H9 (cell line): ENCODE results near the gene HAUS8. TPM values are rescaled to one million over a fixed set of nuclear protein-coding genes. Genes with fewer than 3 reads are reported as not detected.

Source experiments
- DNase-seq: peaks from one replicate; pipeline ENCODE4 v3.0.0-alpha.2; 2017
- H2AFZ ChIP-seq: one replicate; pipeline ENCODE4 v1.6.1; 2013; ENCODE audit warnings: mild to moderate bottlenecking, low read length, control low read depth, moderate library complexity
- H2AK5ac ChIP-seq: 2 replicates; pipeline ENCODE4 v1.6.1; 2013; ENCODE audit warnings: low read length, control low read depth, mixed read lengths; ENCODE audit not compliant: insufficient read length
- H2BK120ac ChIP-seq: one replicate; pipeline ENCODE4 v1.6.1; 2013; ENCODE audit warnings: low read depth, mild to moderate bottlenecking, low read length, control low read depth, inconsistent platforms; ENCODE audit not compliant: poor library complexity, severe bottlenecking
- H2BK12ac ChIP-seq: 2 replicates; pipeline ENCODE4 v1.6.1; 2013; ENCODE audit warnings: low read length, control low read depth, mixed read lengths, low read depth; ENCODE audit not compliant: insufficient read length
- H2BK15ac ChIP-seq: 2 replicates; pipeline ENCODE4 v1.6.1; 2013; ENCODE audit warnings: low read depth, low read length, control low read depth
- H2BK20ac ChIP-seq: one replicate; pipeline ENCODE4 v1.6.1; 2013; ENCODE audit warnings: low read depth, mild to moderate bottlenecking, low read length, control low read depth, inconsistent platforms; ENCODE audit not compliant: poor library complexity, severe bottlenecking
- H2BK5ac ChIP-seq: 2 replicates; pipeline ENCODE4 v1.6.1; 2013; ENCODE audit warnings: low read length, control low read depth, mixed read lengths; ENCODE audit not compliant: insufficient read length
- H3K14ac ChIP-seq: 2 replicates; pipeline ENCODE4 v1.6.1; 2013; ENCODE audit warnings: low read length, control low read depth; ENCODE audit not compliant: insufficient read depth
- H3K18ac ChIP-seq: 2 replicates; pipeline ENCODE4 v1.6.1; 2013; ENCODE audit warnings: low read depth, mild to moderate bottlenecking, mixed read lengths, low read length, control low read depth; ENCODE audit not compliant: insufficient read length
- H3K23ac ChIP-seq: 2 replicates; pipeline ENCODE4 v1.6.1; 2013; ENCODE audit warnings: low read length, control low read depth, mixed read lengths, low read depth; ENCODE audit not compliant: insufficient read length
- H3K23me2 ChIP-seq: 2 replicates; pipeline ENCODE4 v1.6.1; 2013; ENCODE audit warnings: low read depth, mild to moderate bottlenecking, mixed read lengths, low read length, control low read depth; ENCODE audit not compliant: insufficient read length, poor library complexity, severe bottlenecking
- H3K27ac ChIP-seq: 2 replicates; pipeline ENCODE4 v1.5.1; 2013; ENCODE audit warnings: low read length, control low read depth, mixed read lengths, low read depth; ENCODE audit not compliant: insufficient read length
- H3K27me3 ChIP-seq: 2 replicates; pipeline ENCODE4 v1.6.1; 2013; ENCODE audit warnings: low read length, control low read depth, inconsistent platforms; ENCODE audit not compliant: insufficient read depth
- H3K4ac ChIP-seq: 2 replicates; pipeline ENCODE4 v1.6.1; 2013; ENCODE audit warnings: low read depth, mild to moderate bottlenecking, control low read depth, inconsistent platforms, low read length, moderate library complexity
- H3K4me1 ChIP-seq: 2 replicates; pipeline ENCODE4 v1.6.1; 2013; ENCODE audit warnings: low read length, control low read depth, inconsistent platforms; ENCODE audit not compliant: insufficient read depth
- H3K4me2 ChIP-seq: 2 replicates; pipeline ENCODE4 v1.6.1; 2013; ENCODE audit warnings: low read length, control low read depth, mixed read lengths; ENCODE audit not compliant: insufficient read length, insufficient read depth
- H3K56ac ChIP-seq: 2 replicates; pipeline ENCODE4 v1.6.1; 2013; ENCODE audit warnings: low read depth, mild to moderate bottlenecking, mixed read lengths, low read length, control low read depth; ENCODE audit not compliant: insufficient read length
- H3K79me1 ChIP-seq: 2 replicates; pipeline ENCODE4 v1.6.1; 2013; ENCODE audit warnings: low read depth, mild to moderate bottlenecking, moderate library complexity, low read length, control low read depth, inconsistent platforms; ENCODE audit not compliant: insufficient read depth, poor library complexity, severe bottlenecking
- H3K79me2 ChIP-seq: 2 replicates; pipeline ENCODE4 v1.6.1; 2013; ENCODE audit warnings: low read length, control low read depth, inconsistent platforms; ENCODE audit not compliant: insufficient read depth
- H3K9ac ChIP-seq: 2 replicates; pipeline ENCODE4 v1.6.1; 2013; ENCODE audit warnings: low read length, control low read depth, mixed read lengths; ENCODE audit not compliant: insufficient read length; ENCODE audit errors: extremely low read depth
- H3K9me3 ChIP-seq: one replicate; pipeline ENCODE4 v1.6.1; 2013; ENCODE audit warnings: low read depth, low read length, inconsistent platforms; ENCODE audit not compliant: control insufficient read depth
- H3T11ph ChIP-seq: one replicate; pipeline ENCODE4 v1.6.1; 2013; ENCODE audit warnings: mild to moderate bottlenecking, low read length, control low read depth, inconsistent platforms
- H4K20me1 ChIP-seq: one replicate; pipeline ENCODE4 v1.6.1; 2013; ENCODE audit not compliant: control insufficient read depth, insufficient read length, insufficient read depth
- H4K5ac ChIP-seq: 2 replicates; pipeline ENCODE4 v1.6.1; 2013; ENCODE audit warnings: low read depth, mild to moderate bottlenecking, mixed read lengths, low read length, control low read depth; ENCODE audit not compliant: insufficient read length
- H4K8ac ChIP-seq: replicated peaks from 2 replicates; pipeline ENCODE4 v1.6.1; 2013; ENCODE audit warnings: low read length, control low read depth, mixed read lengths, low read depth; ENCODE audit not compliant: insufficient read length
- H4K91ac ChIP-seq: 2 replicates; pipeline ENCODE4 v1.6.1; 2013; ENCODE audit warnings: low read depth, mild to moderate bottlenecking, moderate library complexity, mixed read lengths, low read length, control low read depth; ENCODE audit not compliant: insufficient read length
- H3K27ac Mint-ChIP-seq, 3 experiments: 2 replicates in 2 of 3; 3 replicates in 1 of 3; pipeline ENCODE4 v1.8.0; 2020 to 2021; ENCODE audit warnings: mixed read lengths in 3 of 3, mild to moderate bottlenecking in 1 of 3, moderate library complexity in 1 of 3
- H3K27me3 Mint-ChIP-seq: 2 replicates; pipeline ENCODE4 v1.8.0; 2021; ENCODE audit warnings: low read depth, mild to moderate bottlenecking, moderate library complexity, mixed read lengths
- H3K36me3 Mint-ChIP-seq, 3 experiments: 2 replicates in 2 of 3; 3 replicates in 1 of 3; pipeline ENCODE4 v1.8.0; 2020 to 2021; ENCODE audit warnings: low read depth in 3 of 3, mixed read lengths in 3 of 3; ENCODE audit not compliant: insufficient read depth in 1 of 3
- H3K4me1 Mint-ChIP-seq, 2 experiments: 2 replicates each; pipeline ENCODE4 v1.8.0; 2020; ENCODE audit warnings: mixed read lengths in 2 of 2
- H3K4me3 Mint-ChIP-seq, 2 experiments: 2 replicates in 1 of 2; 3 replicates in 1 of 2; pipeline ENCODE4 v1.8.0; 2020 to 2021; ENCODE audit warnings: mild to moderate bottlenecking in 2 of 2, mixed read lengths in 2 of 2, moderate library complexity in 1 of 2
- H3K9me3 Mint-ChIP-seq, 2 experiments: 2 replicates in 1 of 2; 3 replicates in 1 of 2; pipeline ENCODE4 v1.8.0; 2020; ENCODE audit warnings: mild to moderate bottlenecking in 2 of 2, mixed read lengths in 2 of 2, moderate library complexity in 1 of 2
- WGBS: extraction: QIAGEN DNeasy Blood & Tissue Kit; methylation state at CpG from one replicate; pipeline ENCODE4 v1.1.7; 2013; ENCODE audit warnings: missing lambda C conversion rate, low lambda C conversion rate, mixed read lengths; ENCODE audit not compliant: insufficient read length; ENCODE audit errors: extremely low coverage; 5-methylcytosine and 5-hydroxymethylcytosine counted together
- total RNA-seq: library from RNA; stranded (reverse); gene quantifications from 2 replicates; pipeline ENCODE4 v1.2.1, GENCODE V29; 2021
- TF ChIP-seq, protein P1 (sequence below): fragments of 200-600 bp; sonication (generic); conservative IDR thresholded peaks from 3 replicates; pipeline ENCODE4 v1.8.0; 2021; ENCODE audit warnings: antibody characterized with exemption, mild to moderate bottlenecking

Gene HAUS8
- total RNA-seq, 1 experiment from 2014 or later: 27.8 TPM

DNA sequence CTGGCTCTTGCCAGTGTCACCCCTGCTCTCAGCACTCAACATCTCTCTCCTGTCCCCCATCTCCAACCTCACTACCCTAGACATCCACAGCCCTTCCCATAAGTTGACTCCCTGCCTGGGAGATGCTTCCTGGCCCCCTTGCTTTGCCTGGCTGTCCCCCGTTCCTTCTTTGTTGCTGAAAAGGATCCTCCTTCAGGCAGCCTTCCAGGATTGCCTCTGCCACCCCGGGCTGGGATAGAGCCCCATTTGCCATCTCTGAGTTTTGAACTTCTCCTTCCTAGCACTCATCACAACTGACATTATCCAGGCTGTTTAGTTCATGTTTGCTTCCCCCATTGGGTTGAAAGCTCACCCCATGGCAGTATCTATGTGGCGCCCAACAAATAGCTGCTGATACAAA, 68.7 kb downstream of the HAUS8 start:
- H3K23me2 ChIP-seq: no peaks in the 10 kb centered on the region
- Mint-ChIP-seq H3K27me3 (peaks cover 1% of the 10 kb centered on the region; the same call in 1 of the 2 replicates), H3K9me3 (no peaks in the 10 kb centered on the region), H3K27ac (no peak overlapping the region; a peak in 1 of 7 replicates), H3K4me3 (no peak overlapping the region), H3K36me3 (peaks cover 3 to 10% (median 5%) of the 10 kb centered on the region in 3 experiments; a peak in 5 of 7 replicates), H3K4me1 (peaks cover under 1 to 5% of the 10 kb centered on the region in 2 experiments)
- H2BK5ac ChIP-seq: no peak overlapping the region
- no peak overlapping the region for H2AFZ ChIP-seq
- H2BK12ac ChIP-seq: no peak overlapping the region
- no peaks in the 10 kb centered on the region for H3K9me3 ChIP-seq
- no peak overlapping the region for H4K5ac ChIP-seq
- no peak overlapping the region for H3K27ac ChIP-seq
- H3K79me2 ChIP-seq: no peaks in the 10 kb centered on the region
- TF ChIP-seq, protein P1, sequence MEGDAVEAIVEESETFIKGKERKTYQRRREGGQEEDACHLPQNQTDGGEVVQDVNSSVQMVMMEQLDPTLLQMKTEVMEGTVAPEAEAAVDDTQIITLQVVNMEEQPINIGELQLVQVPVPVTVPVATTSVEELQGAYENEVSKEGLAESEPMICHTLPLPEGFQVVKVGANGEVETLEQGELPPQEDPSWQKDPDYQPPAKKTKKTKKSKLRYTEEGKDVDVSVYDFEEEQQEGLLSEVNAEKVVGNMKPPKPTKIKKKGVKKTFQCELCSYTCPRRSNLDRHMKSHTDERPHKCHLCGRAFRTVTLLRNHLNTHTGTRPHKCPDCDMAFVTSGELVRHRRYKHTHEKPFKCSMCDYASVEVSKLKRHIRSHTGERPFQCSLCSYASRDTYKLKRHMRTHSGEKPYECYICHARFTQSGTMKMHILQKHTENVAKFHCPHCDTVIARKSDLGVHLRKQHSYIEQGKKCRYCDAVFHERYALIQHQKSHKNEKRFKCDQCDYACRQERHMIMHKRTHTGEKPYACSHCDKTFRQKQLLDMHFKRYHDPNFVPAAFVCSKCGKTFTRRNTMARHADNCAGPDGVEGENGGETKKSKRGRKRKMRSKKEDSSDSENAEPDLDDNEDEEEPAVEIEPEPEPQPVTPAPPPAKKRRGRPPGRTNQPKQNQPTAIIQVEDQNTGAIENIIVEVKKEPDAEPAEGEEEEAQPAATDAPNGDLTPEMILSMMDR: no peak
- H3K4me1 ChIP-seq: no peaks in the 10 kb centered on the region
- H2BK120ac ChIP-seq: no peak overlapping the region
- H2BK15ac ChIP-seq: no peak overlapping the region
- H3K9ac ChIP-seq: no peak overlapping the region
- no peak overlapping the region for H3K23ac ChIP-seq
- no peak overlapping the region for H2BK20ac ChIP-seq
- no peak overlapping the region for H3T11ph ChIP-seq
- no peak overlapping the region for H3K4me2 ChIP-seq
- no peaks in the 10 kb centered on the region for H3K27me3 ChIP-seq
- H3K14ac ChIP-seq: no peak overlapping the region
- H2AK5ac ChIP-seq: no peak overlapping the region
- H4K91ac ChIP-seq: no peak overlapping the region
- H4K8ac ChIP-seq: no peak overlapping the region
- H3K18ac ChIP-seq: no peak overlapping the region
- no CpG with 5 or more reads among the region's 3 CpGs for WGBS
- H3K4ac ChIP-seq: no peak overlapping the region
- no peaks in the 10 kb centered on the region for H4K20me1 ChIP-seq
- no peak overlapping the region for H3K56ac ChIP-seq
- no peak for DNase-seq
- no peaks in the 10 kb centered on the region for H3K79me1 ChIP-seq
